CD4-positive, alpha-beta T cell treated with Interleukin-17A for 4 hours (primary cell): ENCODE data around the gene PTPRR.

ENCODE experiments used
- DNase-seq: peaks from one replicate; pipeline ENCODE4 v3.0.0-alpha.2; 2020; ENCODE audit warnings: mixed read lengths

The PTPRR gene

DNA sequence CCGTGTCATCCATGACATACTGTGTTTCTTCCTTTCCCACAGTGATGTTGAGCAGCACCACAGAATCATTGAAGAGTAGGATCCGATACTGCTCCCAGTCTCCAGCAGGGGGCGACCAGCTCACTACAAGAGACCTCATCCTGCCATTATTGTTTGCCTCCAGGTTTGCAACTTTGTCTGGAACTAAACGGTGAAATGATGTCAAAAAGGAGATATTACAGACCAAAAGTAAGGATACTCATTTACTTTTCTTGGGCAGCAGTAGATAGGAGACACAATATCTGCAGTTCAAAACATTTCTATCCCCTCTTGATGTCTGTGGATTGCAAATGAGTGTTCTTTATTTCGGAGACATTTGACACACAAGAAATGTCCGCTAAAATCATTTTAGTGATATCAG, 330.5 kb downstream of the PTPRR start:
- peak; percentile 58 for DNase-seq
